Naive thymus-derived CD8-positive, alpha-beta T cell (primary cell): ENCODE results near the gene TRMU. TPM values are rescaled to one million over a fixed set of nuclear protein-coding genes. Genes with fewer than 3 reads are reported as not detected.
"Not testable (repeated sequence)": the region's sequence is repeated elsewhere in the genome, so short reads cannot be mapped to it uniquely, and the experiment has no call there.

Source experiments
- ATAC-seq, 2 donors: fragments of 150-1000 bp; cut with Tn5 transposase in 1 of 2; sonication (Bioruptor Pico), chemical (Tn5 transposase) in 1 of 2; 1 replicate in 1 of 2; 2 replicates in 1 of 2; pipeline ENCODE4 v1.10.0; 2021; ENCODE audit warnings: mild to moderate bottlenecking in 2 of 2, moderate library complexity in 2 of 2
- POLR2A ChIA-PET: fragments of 350-600 bp; sonication (Branson Sonifier 250); formaldehyde crosslinking; loops from one replicate; lab custom pipeline; 2021; ENCODE audit warnings: antibody characterized with exemption; lab: Charles Lee
- DNase-seq, 10 donors: peaks; one replicate each; pipeline versions ENCODE4 v3.0.0 to v3.0.0-alpha.2; 2020 to 2022
- H3K27ac Mint-ChIP-seq, 10 donors: one replicate each; pipeline ENCODE4 v1.8.0; 2020 to 2022; ENCODE audit warnings: mild to moderate bottlenecking in 10 of 10, mixed read lengths in 10 of 10, moderate library complexity in 4 of 10, inconsistent platforms in 1 of 10
- H3K27me3 Mint-ChIP-seq, 5 donors: one replicate each; pipeline ENCODE4 v1.8.0; 2021 to 2022; ENCODE audit warnings: mixed read lengths in 5 of 5
- H3K36me3 Mint-ChIP-seq, 3 donors: one replicate each; pipeline ENCODE4 v1.8.0; 2020 to 2022; ENCODE audit warnings: mixed read lengths in 3 of 3, mild to moderate bottlenecking in 2 of 3, inconsistent platforms in 1 of 3
- H3K4me1 Mint-ChIP-seq, 4 donors: one replicate each; pipeline ENCODE4 v1.8.0; 2021 to 2022; ENCODE audit warnings: mixed read lengths in 4 of 4
- H3K4me3 Mint-ChIP-seq, 10 donors: one replicate each; pipeline ENCODE4 v1.8.0; 2020 to 2022; ENCODE audit warnings: mild to moderate bottlenecking in 10 of 10, mixed read lengths in 10 of 10, moderate library complexity in 6 of 10, inconsistent platforms in 1 of 10
- H3K9me3 Mint-ChIP-seq, 9 donors: one replicate each; pipeline ENCODE4 v1.8.0; 2020 to 2022; ENCODE audit warnings: mixed read lengths in 9 of 9, mild to moderate bottlenecking in 3 of 9, inconsistent platforms in 1 of 9, moderate library complexity in 1 of 9
- polyA plus RNA-seq, 3 donors: library from polyadenylated mRNA; unstranded; fragments of 300-500 nt; fragmentation: Illumina TruSeq; gene quantifications; one replicate each; pipeline ENCODE4 v1.2.3, GENCODE V29; 2021
- total RNA-seq, 8 experiments: library from RNA in 2 of 8; stranded (reverse) in 2 of 8; gene quantifications; one replicate each; pipeline ENCODE4 v1.2.3 and lab custom pipeline; 2021 to 2026

The TRMU gene
- total and polyA plus RNA-seq, 5 experiments from 2014 or later: 14.6 to 91.7 (median 17.3) TPM

GRCh38 chr22:46392137-46392844 is 56.8 kb downstream of the TRMU start:
- Mint-ChIP-seq H3K4me1 (peaks cover 4 to 8% (median 6%) of the 10 kb centered on the region in 4 donors), H3K4me3 (no peak overlapping the region), H3K27me3 (peaks cover 0 to 4% (median 0%) of the 10 kb centered on the region in 5 donors), H3K27ac (no peak overlapping the region), H3K9me3 (no peaks in the 10 kb centered on the region), H3K36me3 (no peaks in the 10 kb centered on the region)
- ATAC-seq: no peak
- POLR2A ChIA-PET: no interaction called here
- DNase-seq: peak in 1 of 10 donors; percentile 57

GRCh38 chr22:46393873-46394272 is 58.4 kb downstream of the TRMU start:
- ATAC-seq: peak in 1 of 2 donors; percentile 73
- POLR2A ChIA-PET: no interaction called here
- peaks cover 0 to 4% (median 0%) of the 10 kb centered on the region in 5 donors for H3K27me3 Mint-ChIP-seq
- peaks cover 4 to 8% (median 6%) of the 10 kb centered on the region in 4 donors for H3K4me1 Mint-ChIP-seq
- peak in 2 of 10 donors; percentile 12 to 21 for DNase-seq
- no peaks in the 10 kb centered on the region for H3K36me3 Mint-ChIP-seq
- peak overlapping the region in 1 of 10 donors; percentile 25 for H3K27ac Mint-ChIP-seq
- H3K4me3 Mint-ChIP-seq: peak overlapping the region in 8 of 10 donors; percentile 2 to 55 (median 23)
- H3K9me3 Mint-ChIP-seq: no peaks in the 10 kb centered on the region

GRCh38 chr22:46394622-46395021 is 59.1 kb downstream of the TRMU start:
- Mint-ChIP-seq H3K27me3 (peaks cover 0 to 4% (median 0%) of the 10 kb centered on the region in 5 donors), H3K36me3 (no peaks in the 10 kb centered on the region), H3K4me3 (no peak overlapping the region), H3K4me1 (peaks cover 4 to 14% (median 10%) of the 10 kb centered on the region in 4 donors), H3K27ac (no peak overlapping the region), H3K9me3 (no peaks in the 10 kb centered on the region)
- ATAC-seq (no peak), DNase-seq (no peak)
- POLR2A ChIA-PET: no interaction called here

- Mint-ChIP-seq H3K36me3 (no peaks in the 10 kb centered on the region), H3K4me1 (peaks cover 4 to 14% (median 10%) of the 10 kb centered on the region in 4 donors), H3K27ac (no peak overlapping the region), H3K9me3 (no peaks in the 10 kb centered on the region), H3K27me3 (peaks cover 0 to 4% (median 0%) of the 10 kb centered on the region in 5 donors), H3K4me3 (no peak overlapping the region)
- POLR2A ChIA-PET: no interaction called here
- DNase-seq: no peak
- ATAC-seq: no peak
These were observed 59.6 kb downstream of the TRMU start for GRCh38 chr22:46395145-46395544.

GRCh38 chr22:46397049-46397448 is 61.5 kb downstream of the TRMU start:
- H3K36me3 Mint-ChIP-seq, DNase-seq, H3K9me3 Mint-ChIP-seq, POLR2A ChIA-PET, H3K27ac Mint-ChIP-seq, H3K27me3 Mint-ChIP-seq, H3K4me3 Mint-ChIP-seq, ATAC-seq: not testable (repeated sequence)
- H3K4me1 Mint-ChIP-seq: peaks cover 4 to 14% (median 10%) of the 10 kb centered on the region in 4 donors

GRCh38 chr22:46397514-46397913 is 62.0 kb downstream of the TRMU start:
- DNase-seq (no peak), ATAC-seq (no peak)
- Mint-ChIP-seq H3K27me3 (peaks cover 0 to 4% (median 0%) of the 10 kb centered on the region in 5 donors), H3K9me3 (no peaks in the 10 kb centered on the region), H3K4me3 (no peak overlapping the region), H3K4me1 (peaks cover 4 to 15% (median 11%) of the 10 kb centered on the region in 4 donors), H3K27ac (no peak overlapping the region), H3K36me3 (no peaks in the 10 kb centered on the region)
- POLR2A ChIA-PET: no interaction called here

- DNase-seq (no peak), ATAC-seq (no peak)
- POLR2A ChIA-PET: no interaction called here
- Mint-ChIP-seq H3K4me3 (no peak overlapping the region), H3K27me3 (peaks cover 0 to 4% (median 0%) of the 10 kb centered on the region in 5 donors), H3K36me3 (no peaks in the 10 kb centered on the region), H3K4me1 (peaks cover 4 to 17% (median 11%) of the 10 kb centered on the region in 4 donors), H3K9me3 (no peaks in the 10 kb centered on the region), H3K27ac (no peak overlapping the region)
These were observed 62.4 kb downstream of the TRMU start for GRCh38 chr22:46397951-46398350.

GRCh38 chr22:46399251-46400024 is 63.9 kb downstream of the TRMU start:
- Mint-ChIP-seq H3K4me1 (peaks cover 0 to 17% (median 5%) of the 10 kb centered on the region in 4 donors), H3K27ac (peak overlapping the region in 1 of 10 donors; percentile 52), H3K9me3 (no peaks in the 10 kb centered on the region), H3K4me3 (no peak overlapping the region), H3K27me3 (peaks cover 0 to 3% (median 0%) of the 10 kb centered on the region in 5 donors), H3K36me3 (no peaks in the 10 kb centered on the region)
- POLR2A ChIA-PET: no interaction called here
- ATAC-seq (no peak), DNase-seq (peak in 1 of 10 donors; percentile 11)

- ATAC-seq (no peak), DNase-seq (no peak)
- H3K4me3 Mint-ChIP-seq: peak overlapping the region in 1 of 10 donors; percentile 10
- no peaks in the 10 kb centered on the region for H3K9me3 Mint-ChIP-seq
- POLR2A ChIA-PET: no interaction called here
- H3K27ac Mint-ChIP-seq: no peak overlapping the region
- H3K36me3 Mint-ChIP-seq: no peaks in the 10 kb centered on the region
- H3K4me1 Mint-ChIP-seq: peaks cover 0 to 18% (median 5%) of the 10 kb centered on the region in 4 donors
- H3K27me3 Mint-ChIP-seq: peaks cover 0 to 3% (median 0%) of the 10 kb centered on the region in 5 donors
These were observed 65.9 kb downstream of the TRMU start for GRCh38 chr22:46401370-46401769.

GRCh38 chr22:46402505-46402904 is 67.0 kb downstream of the TRMU start:
- H3K4me3 Mint-ChIP-seq: no peak overlapping the region
- H3K27ac Mint-ChIP-seq: no peak overlapping the region
- peaks cover 0 to 18% (median 5%) of the 10 kb centered on the region in 4 donors for H3K4me1 Mint-ChIP-seq
- POLR2A ChIA-PET: no interaction called here
- no peaks in the 10 kb centered on the region for H3K9me3 Mint-ChIP-seq
- H3K27me3 Mint-ChIP-seq: peaks cover 0 to 4% (median 0%) of the 10 kb centered on the region in 5 donors
- no peaks in the 10 kb centered on the region for H3K36me3 Mint-ChIP-seq
- DNase-seq (no peak), ATAC-seq (no peak)

- H3K4me3 Mint-ChIP-seq: peak overlapping the region in 1 of 10 donors; percentile 0
- ATAC-seq, H3K36me3 Mint-ChIP-seq, DNase-seq, H3K9me3 Mint-ChIP-seq, H3K27me3 Mint-ChIP-seq, POLR2A ChIA-PET: not testable (repeated sequence)
- peak overlapping the region in 2 of 10 donors; percentile 15 to 24 for H3K27ac Mint-ChIP-seq
- peaks cover 0 to 18% (median 5%) of the 10 kb centered on the region in 4 donors for H3K4me1 Mint-ChIP-seq
These were observed 68.4 kb downstream of the TRMU start for GRCh38 chr22:46403880-46404279.

- Mint-ChIP-seq H3K4me3 (no peak overlapping the region), H3K9me3 (no peaks in the 10 kb centered on the region), H3K27me3 (peaks cover 0 to 4% (median 0%) of the 10 kb centered on the region in 5 donors), H3K27ac (peak overlapping the region in 1 of 10 donors; percentile 40), H3K4me1 (peaks cover 0 to 12% (median 1%) of the 10 kb centered on the region in 4 donors), H3K36me3 (no peaks in the 10 kb centered on the region)
- DNase-seq (peak in 1 of 10 donors; percentile 50), ATAC-seq (no peak)
- POLR2A ChIA-PET: no interaction called here
These were observed 70.4 kb downstream of the TRMU start for GRCh38 chr22:46405901-46406300.

- no peak for ATAC-seq
- DNase-seq: peak in 1 of 10 donors; percentile 59
- Mint-ChIP-seq H3K36me3 (no peaks in the 10 kb centered on the region), H3K4me1 (peaks cover 0 to 12% (median 1%) of the 10 kb centered on the region in 4 donors), H3K27ac (peak overlapping the region in 1 of 10 donors; percentile 40), H3K4me3 (no peak overlapping the region), H3K9me3 (no peaks in the 10 kb centered on the region), H3K27me3 (peaks cover 0 to 3% (median 0%) of the 10 kb centered on the region in 5 donors)
- POLR2A ChIA-PET: no interaction called here
These were observed 70.8 kb downstream of the TRMU start for GRCh38 chr22:46406349-46406748.
